ENCODE measurements around the gene HAUS3. TPM values are rescaled to one million over a fixed set of nuclear protein-coding genes. Genes with fewer than 3 reads are reported as not detected.
A peak's percentile ranks its signal among the peaks of the same experiment; 100 is the strongest.

The HAUS3 gene
- total RNA-seq, 1 donor from 2014 or later: 24.4 TPM

GRCh38 chr4:2183394-2183793 is 58.5 kb downstream of the HAUS3 start:
- H3K9me3 ChIP-seq (ENCODE audit: low read depth): peaks cover 6% of the 10 kb centered on the region
- H3K36me3 ChIP-seq: no peaks in the 10 kb centered on the region
- no peak overlapping the region for H3K4me2 ChIP-seq
- H2AFZ ChIP-seq (replicated peaks): no peak overlapping the region
- no peak overlapping the region for H3K4me3 Mint-ChIP-seq
- H3K9ac ChIP-seq: no peak overlapping the region
- H4K20me1 ChIP-seq (ENCODE audit: low read depth): no peaks in the 10 kb centered on the region
- H3K36me3 Mint-ChIP-seq: peaks cover 5% of the 10 kb centered on the region
- peaks cover 28% of the 10 kb centered on the region for H3K9me3 Mint-ChIP-seq
- H3K27me3 Mint-ChIP-seq (ENCODE audit: insufficient read depth, low read depth): peaks cover 2% of the 10 kb centered on the region
- no peaks in the 10 kb centered on the region for H3F3A ChIP-seq (ENCODE audit: low read depth)
- TF ChIP-seq CTCF (IDR thresholded peaks at IDR 0.05): no peak
- TF ChIP-seq EZH2phosphoT487 (IDR thresholded peaks at IDR 0.05): no peak
- TF ChIP-seq EZH2 (IDR thresholded peaks at IDR 0.05): no peak
- no peaks in the 10 kb centered on the region for H3K27me3 ChIP-seq
- DNase-seq (ENCODE audit: low spot score): no peak
- H3K27ac Mint-ChIP-seq: no peak overlapping the region
- no peak overlapping the region for H3K27ac ChIP-seq
- H3K4me1 ChIP-seq: no peaks in the 10 kb centered on the region
- no peak overlapping the region for H3K4me3 ChIP-seq
- no peaks in the 10 kb centered on the region for H3K79me2 ChIP-seq (ENCODE audit: low read depth)
- H3K4me1 Mint-ChIP-seq: no peaks in the 10 kb centered on the region

DNA sequence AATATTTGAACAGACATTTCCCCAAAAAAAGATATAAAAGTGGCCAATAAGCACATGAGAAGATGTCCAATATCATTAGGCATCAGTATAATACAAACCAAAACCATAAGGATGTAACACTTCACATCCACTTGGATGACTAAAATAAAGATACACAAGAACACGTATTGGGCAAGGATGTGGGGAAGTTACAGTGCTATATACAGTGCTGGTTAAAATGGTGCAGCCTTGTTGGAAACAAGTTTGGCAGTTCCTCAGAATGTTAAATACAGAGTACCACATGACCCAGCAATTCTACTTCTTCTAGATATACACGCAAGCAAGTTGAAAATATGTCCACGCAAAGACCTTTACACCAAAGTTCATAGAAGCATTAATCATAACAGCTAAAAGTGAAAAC is 58.9 kb downstream of the HAUS3 start:
- H3K27me3 Mint-ChIP-seq (ENCODE audit: insufficient read depth, low read depth): peaks cover 5% of the 10 kb centered on the region
- Histone ChIP-seq H3K79me2 (ENCODE audit: low read depth) (no peaks in the 10 kb centered on the region), H3K36me3 (no peaks in the 10 kb centered on the region), H3K27me3 (no peaks in the 10 kb centered on the region), H3K4me1 (no peaks in the 10 kb centered on the region), H3F3A (ENCODE audit: low read depth) (no peaks in the 10 kb centered on the region), H2AFZ (replicated peaks) (no peak overlapping the region), H3K27ac (no peak overlapping the region), H3K4me2 (no peak overlapping the region), H3K9ac (no peak overlapping the region), H3K9me3 (ENCODE audit: low read depth) (peaks cover 6% of the 10 kb centered on the region), H4K20me1 (ENCODE audit: low read depth) (no peaks in the 10 kb centered on the region), H3K4me3 (no peak overlapping the region)
- no peak for DNase-seq (ENCODE audit: low spot score)
- H3K4me3 Mint-ChIP-seq: no peak overlapping the region
- H3K9me3 Mint-ChIP-seq: peaks cover 26% of the 10 kb centered on the region
- no peak for TF ChIP-seq EZH2 (IDR thresholded peaks at IDR 0.05)
- H3K27ac Mint-ChIP-seq: no peak overlapping the region
- H3K4me1 Mint-ChIP-seq: no peaks in the 10 kb centered on the region
- peaks cover 4% of the 10 kb centered on the region for H3K36me3 Mint-ChIP-seq

DNA sequence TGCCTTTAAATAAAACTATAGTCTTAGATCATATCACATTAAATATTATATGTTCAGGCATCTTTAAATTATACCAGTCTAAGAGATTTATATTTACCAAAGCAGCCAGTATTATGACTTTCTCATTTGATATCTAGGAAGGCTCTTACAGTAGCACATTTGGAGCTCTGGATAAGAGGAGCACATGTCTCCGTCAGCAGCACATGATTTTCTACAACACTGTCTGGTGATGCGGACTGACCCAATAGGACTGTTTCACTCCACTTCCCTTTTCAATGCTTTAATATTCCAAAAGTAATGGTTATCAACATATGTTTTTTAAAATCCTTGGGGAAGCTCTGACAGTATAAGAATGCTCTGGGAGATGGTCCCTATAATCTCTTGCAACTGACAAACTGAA is 61.5 kb downstream of the HAUS3 start:
- H3K27ac Mint-ChIP-seq: no peak overlapping the region
- Histone ChIP-seq H4K20me1 (ENCODE audit: low read depth) (no peaks in the 10 kb centered on the region), H3K36me3 (no peaks in the 10 kb centered on the region), H3F3A (ENCODE audit: low read depth) (no peaks in the 10 kb centered on the region), H3K4me3 (no peak overlapping the region), H2AFZ (replicated peaks) (no peak overlapping the region), H3K9me3 (ENCODE audit: low read depth) (peaks cover 6% of the 10 kb centered on the region), H3K27ac (no peak overlapping the region), H3K4me1 (no peaks in the 10 kb centered on the region), H3K4me2 (no peak overlapping the region), H3K27me3 (no peaks in the 10 kb centered on the region), H3K9ac (no peak overlapping the region), H3K79me2 (ENCODE audit: low read depth) (no peaks in the 10 kb centered on the region)
- no peak overlapping the region for H3K4me3 Mint-ChIP-seq
- peaks cover 10% of the 10 kb centered on the region for H3K9me3 Mint-ChIP-seq
- peaks cover 5% of the 10 kb centered on the region for H3K27me3 Mint-ChIP-seq (ENCODE audit: insufficient read depth, low read depth)
- peaks cover 3% of the 10 kb centered on the region for H3K36me3 Mint-ChIP-seq
- no peaks in the 10 kb centered on the region for H3K4me1 Mint-ChIP-seq
- no peak for DNase-seq (ENCODE audit: low spot score)
- no peak for TF ChIP-seq EZH2phosphoT487 (IDR thresholded peaks at IDR 0.05)
- no peak for TF ChIP-seq CTCF (IDR thresholded peaks at IDR 0.05)
- TF ChIP-seq EZH2 (IDR thresholded peaks at IDR 0.05): no peak

GRCh38 chr4:2179717-2180116 is 62.2 kb downstream of the HAUS3 start:
- DNase-seq (ENCODE audit: low spot score): no peak
- H3K27ac Mint-ChIP-seq: peak overlapping the region; percentile 37
- no peak overlapping the region for H3K4me3 Mint-ChIP-seq

More at GRCh38 chr4:2179717-2180116, 62.2 kb downstream of the HAUS3 start:
- Histone ChIP-seq H3F3A (ENCODE audit: low read depth) (no peaks in the 10 kb centered on the region), H3K4me3 (no peak overlapping the region), H3K9me3 (ENCODE audit: low read depth) (peaks cover 6% of the 10 kb centered on the region), H2AFZ (replicated peaks) (no peak overlapping the region), H3K9ac (no peak overlapping the region), H3K79me2 (ENCODE audit: low read depth) (no peaks in the 10 kb centered on the region), H3K27me3 (no peaks in the 10 kb centered on the region), H3K4me2 (no peak overlapping the region), H3K27ac (no peak overlapping the region), H4K20me1 (ENCODE audit: low read depth) (no peaks in the 10 kb centered on the region), H3K36me3 (no peaks in the 10 kb centered on the region), H3K4me1 (no peaks in the 10 kb centered on the region)
- H3K4me1 Mint-ChIP-seq: no peaks in the 10 kb centered on the region
- H3K36me3 Mint-ChIP-seq: peaks cover 3% of the 10 kb centered on the region
- TF ChIP-seq EZH2 (IDR thresholded peaks at IDR 0.05) (no peak), EZH2phosphoT487 (IDR thresholded peaks at IDR 0.05) (no peak), CTCF (IDR thresholded peaks at IDR 0.05) (no peak)
- peaks cover 10% of the 10 kb centered on the region for H3K9me3 Mint-ChIP-seq
- H3K27me3 Mint-ChIP-seq (ENCODE audit: insufficient read depth, low read depth): peaks cover 10% of the 10 kb centered on the region

Data from neural progenitor cell (in vitro differentiated cells).